WTC11 (cell line): ENCODE results near the gene CORIN.

Source experiments
- ZNF671 ChIP-seq: fragments of 250-450 bp; sonication (Bioruptor Pico); IDR thresholded peaks from 2 replicates; pipeline ENCODE4 v1.8.0; 2021; ENCODE audit warnings: mild to moderate bottlenecking
- TF ChIP-seq, protein P1 (sequence below): fragments of 200-600 bp; IDR thresholded peaks from 2 replicates; pipeline ENCODE4 v1.8.0; 2022; ENCODE audit warnings: antibody characterized with exemption
- TF ChIP-seq, protein P2 (sequence below): sonication (generic); formaldehyde crosslinking; IDR thresholded peaks from 2 replicates; pipeline ENCODE4 v1.8.1; 2022; ENCODE audit warnings: mild to moderate bottlenecking, moderate library complexity, missing genetic modification reagents
- TF ChIP-seq, protein P3 (sequence below): sonication (generic); formaldehyde crosslinking; IDR thresholded peaks from 2 replicates; pipeline ENCODE4 v1.8.1; 2022; ENCODE audit warnings: low read depth, missing genetic modification reagents, borderline replicate concordance
- TF ChIP-seq, protein P4 (sequence below): sonication (generic); formaldehyde crosslinking; IDR thresholded peaks from 2 replicates; pipeline ENCODE4 v1.8.1; 2022; ENCODE audit warnings: low read depth, mild to moderate bottlenecking, moderate library complexity, missing genetic modification reagents, borderline replicate concordance

DNA sequence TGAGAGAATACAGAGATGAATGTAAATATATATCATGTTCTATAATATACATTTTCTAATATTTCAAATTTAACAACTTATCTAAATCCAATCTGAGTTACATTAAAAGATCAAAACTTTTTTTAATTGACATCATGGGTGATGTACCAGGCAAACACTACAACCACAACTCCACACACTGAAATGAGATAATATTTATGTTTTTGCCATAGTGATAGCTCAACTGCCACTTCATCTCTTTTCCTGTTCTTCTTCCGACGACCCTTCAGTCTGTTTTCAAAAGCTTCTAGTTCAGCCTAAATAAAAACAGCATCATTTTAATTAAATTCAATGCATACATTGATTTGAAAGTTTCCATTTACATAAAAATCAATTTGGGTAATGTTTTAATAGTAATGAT is 10.2 kb upstream of the CORIN start:
- TF ChIP-seq, protein P1, sequence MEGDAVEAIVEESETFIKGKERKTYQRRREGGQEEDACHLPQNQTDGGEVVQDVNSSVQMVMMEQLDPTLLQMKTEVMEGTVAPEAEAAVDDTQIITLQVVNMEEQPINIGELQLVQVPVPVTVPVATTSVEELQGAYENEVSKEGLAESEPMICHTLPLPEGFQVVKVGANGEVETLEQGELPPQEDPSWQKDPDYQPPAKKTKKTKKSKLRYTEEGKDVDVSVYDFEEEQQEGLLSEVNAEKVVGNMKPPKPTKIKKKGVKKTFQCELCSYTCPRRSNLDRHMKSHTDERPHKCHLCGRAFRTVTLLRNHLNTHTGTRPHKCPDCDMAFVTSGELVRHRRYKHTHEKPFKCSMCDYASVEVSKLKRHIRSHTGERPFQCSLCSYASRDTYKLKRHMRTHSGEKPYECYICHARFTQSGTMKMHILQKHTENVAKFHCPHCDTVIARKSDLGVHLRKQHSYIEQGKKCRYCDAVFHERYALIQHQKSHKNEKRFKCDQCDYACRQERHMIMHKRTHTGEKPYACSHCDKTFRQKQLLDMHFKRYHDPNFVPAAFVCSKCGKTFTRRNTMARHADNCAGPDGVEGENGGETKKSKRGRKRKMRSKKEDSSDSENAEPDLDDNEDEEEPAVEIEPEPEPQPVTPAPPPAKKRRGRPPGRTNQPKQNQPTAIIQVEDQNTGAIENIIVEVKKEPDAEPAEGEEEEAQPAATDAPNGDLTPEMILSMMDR, result no peak
- TF ChIP-seq, protein P2, sequence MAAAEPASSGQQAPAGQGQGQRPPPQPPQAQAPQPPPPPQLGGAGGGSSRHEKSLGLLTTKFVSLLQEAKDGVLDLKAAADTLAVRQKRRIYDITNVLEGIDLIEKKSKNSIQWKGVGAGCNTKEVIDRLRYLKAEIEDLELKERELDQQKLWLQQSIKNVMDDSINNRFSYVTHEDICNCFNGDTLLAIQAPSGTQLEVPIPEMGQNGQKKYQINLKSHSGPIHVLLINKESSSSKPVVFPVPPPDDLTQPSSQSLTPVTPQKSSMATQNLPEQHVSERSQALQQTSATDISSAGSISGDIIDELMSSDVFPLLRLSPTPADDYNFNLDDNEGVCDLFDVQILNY (CRISPR knock-in tag), result no peak
- TF ChIP-seq, protein P3, sequence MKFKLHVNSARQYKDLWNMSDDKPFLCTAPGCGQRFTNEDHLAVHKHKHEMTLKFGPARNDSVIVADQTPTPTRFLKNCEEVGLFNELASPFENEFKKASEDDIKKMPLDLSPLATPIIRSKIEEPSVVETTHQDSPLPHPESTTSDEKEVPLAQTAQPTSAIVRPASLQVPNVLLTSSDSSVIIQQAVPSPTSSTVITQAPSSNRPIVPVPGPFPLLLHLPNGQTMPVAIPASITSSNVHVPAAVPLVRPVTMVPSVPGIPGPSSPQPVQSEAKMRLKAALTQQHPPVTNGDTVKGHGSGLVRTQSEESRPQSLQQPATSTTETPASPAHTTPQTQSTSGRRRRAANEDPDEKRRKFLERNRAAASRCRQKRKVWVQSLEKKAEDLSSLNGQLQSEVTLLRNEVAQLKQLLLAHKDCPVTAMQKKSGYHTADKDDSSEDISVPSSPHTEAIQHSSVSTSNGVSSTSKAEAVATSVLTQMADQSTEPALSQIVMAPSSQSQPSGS, result no peak
- TF ChIP-seq ZNF671 (CRISPR knock-in tag), result no peak
- TF ChIP-seq, protein P4, sequence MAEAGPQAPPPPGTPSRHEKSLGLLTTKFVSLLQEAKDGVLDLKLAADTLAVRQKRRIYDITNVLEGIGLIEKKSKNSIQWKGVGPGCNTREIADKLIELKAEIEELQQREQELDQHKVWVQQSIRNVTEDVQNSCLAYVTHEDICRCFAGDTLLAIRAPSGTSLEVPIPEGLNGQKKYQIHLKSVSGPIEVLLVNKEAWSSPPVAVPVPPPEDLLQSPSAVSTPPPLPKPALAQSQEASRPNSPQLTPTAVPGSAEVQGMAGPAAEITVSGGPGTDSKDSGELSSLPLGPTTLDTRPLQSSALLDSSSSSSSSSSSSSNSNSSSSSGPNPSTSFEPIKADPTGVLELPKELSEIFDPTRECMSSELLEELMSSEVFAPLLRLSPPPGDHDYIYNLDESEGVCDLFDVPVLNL (CRISPR knock-in tag), result no peak
